SK-N-SH (cell line): ENCODE measurements around the gene TPST2. TPM values are rescaled to one million over a fixed set of nuclear protein-coding genes. Genes with fewer than 3 reads are reported as not detected.

ENCODE experiments used
- CTCF ChIA-PET: fragments of 300-600, 350-600 bp; formaldehyde crosslinking; extraction: SDS; loops from one replicate; lab custom pipeline; 2021; lab: Yijun Ruan, JAX
- POLR2A ChIA-PET: fragments of 350-600 bp; sonication (Branson Sonifier 250); formaldehyde crosslinking; extraction: SDS; loops from one replicate; lab custom pipeline; 2020; ENCODE audit warnings: antibody characterized with exemption, inconsistent platforms; lab: Yijun Ruan, JAX
- DNase-seq: peaks from one replicate; pipeline ENCODE4 v3.0.0; 2012
- H2AFZ ChIP-seq: fragments of 200-600 bp; sonication (generic); 2 replicates; pipeline ENCODE4 v1.8.1; 2016; ENCODE audit warnings: antibody characterized with exemption, mild to moderate bottlenecking, low read depth
- H3F3A ChIP-seq: fragments of 200-600 bp; sonication (generic); replicated peaks from 2 replicates; pipeline ENCODE3; 2016; ENCODE audit warnings: antibody characterized with exemption, mild to moderate bottlenecking; ENCODE audit not compliant: insufficient read depth
- H3K27ac ChIP-seq, 2 experiments: fragments of 200-500 bp in 1 of 2; fragments of 200-600 bp in 1 of 2; sonication (Bioruptor generic) in 1 of 2; sonication (generic), shearing (Covaris generic) in 1 of 2; 2 replicates each; pipeline versions ENCODE4 v1.5.1 to v1.6.1; 2014 to 2016; ENCODE audit warnings: low read depth in 2 of 2, inconsistent platforms in 1 of 2, low read length in 1 of 2, mild to moderate bottlenecking in 1 of 2, mixed read lengths in 1 of 2
- H3K27me3 ChIP-seq: fragments of 200-600 bp; sonication (generic), shearing (Covaris generic); 2 replicates; pipeline ENCODE4 v1.6.1; 2016; ENCODE audit warnings: mixed run types; ENCODE audit not compliant: insufficient read depth
- H3K36me3 ChIP-seq, 2 experiments: fragments of 200-500 bp in 1 of 2; fragments of 200-600 bp in 1 of 2; sonication (Bioruptor generic) in 1 of 2; sonication (generic) in 1 of 2; replicated peaks in 1 of 2; 2 replicates each; pipeline versions ENCODE3 to v1.5.1; 2014 to 2016; ENCODE audit warnings: low read length in 1 of 2, mild to moderate bottlenecking in 1 of 2; ENCODE audit not compliant: insufficient read depth in 2 of 2, control insufficient read depth in 1 of 2
- H3K4me1 ChIP-seq, 2 experiments: fragments of 200-500 bp in 1 of 2; fragments of 200-600 bp in 1 of 2; sonication (Bioruptor generic) in 1 of 2; sonication (generic), shearing (Covaris generic) in 1 of 2; 2 replicates each; pipeline versions ENCODE4 v1.5.1 to v1.6.1; 2014 to 2016; ENCODE audit warnings: low read depth in 1 of 2, low read length in 1 of 2, mixed run types in 1 of 2; ENCODE audit not compliant: insufficient read depth in 2 of 2, control insufficient read depth in 1 of 2
- H3K4me2 ChIP-seq: fragments of 200-600 bp; sonication (generic), shearing (Covaris generic); 2 replicates; pipeline ENCODE4 v1.6.1; 2017; ENCODE audit warnings: mixed run types
- H3K4me3 ChIP-seq, 2 experiments: fragments of 200-500 bp in 1 of 2; fragments of 200-600 bp in 1 of 2; sonication (Bioruptor generic) in 1 of 2; sonication (generic), shearing (Covaris generic) in 1 of 2; 2 replicates each; pipeline versions ENCODE4 v1.5.1 to v1.8.1; 2014 to 2016; ENCODE audit warnings: low read depth in 2 of 2, inconsistent platforms in 1 of 2, low read length in 1 of 2, mild to moderate bottlenecking in 1 of 2, mixed read lengths in 1 of 2, moderate library complexity in 1 of 2
- H3K79me2 ChIP-seq: fragments of 200-600 bp; sonication (generic); 2 replicates; pipeline ENCODE4 v1.8.1; 2017; ENCODE audit warnings: mild to moderate bottlenecking; ENCODE audit not compliant: insufficient read depth
- H3K9ac ChIP-seq: fragments of 200-600 bp; sonication (generic); 2 replicates; pipeline ENCODE4 v1.6.1; 2017; ENCODE audit warnings: mixed run types
- H3K9me2 ChIP-seq: fragments of 200-600 bp; sonication (generic); 2 replicates; pipeline ENCODE4 v1.6.1; 2017; ENCODE audit warnings: mixed run types
- H3K9me3 ChIP-seq: fragments of 200-600 bp; sonication (generic); 2 replicates; pipeline ENCODE4 v1.6.1; 2017; ENCODE audit warnings: mixed run types, mild to moderate bottlenecking, moderate library complexity
- H4K20me1 ChIP-seq: fragments of 200-600 bp; sonication (generic); 2 replicates; pipeline ENCODE4 v1.6.1; 2017; ENCODE audit warnings: mild to moderate bottlenecking, mixed run types; ENCODE audit not compliant: insufficient read depth
- CHD2 ChIP-seq: fragments of 150-350 bp; IDR thresholded peaks from 2 replicates; pipeline ENCODE4 v1.6.1; 2018; ENCODE audit warnings: low read length; ENCODE audit not compliant: partially characterized antibody
- CTCF ChIP-seq: fragments of 200-600 bp; sonication (generic); IDR thresholded peaks from 2 replicates; pipeline ENCODE4 v1.6.1; 2017; ENCODE audit warnings: antibody characterized with exemption, mild to moderate bottlenecking, moderate library complexity
- FOXJ3 ChIP-seq: sonication (generic); formaldehyde crosslinking; IDR thresholded peaks from 2 replicates; pipeline ENCODE4 v1.5.1; 2020; ENCODE audit warnings: mild to moderate bottlenecking, missing genetic modification reagents
- GABPA ChIP-seq: IDR thresholded peaks from 2 replicates; pipeline ENCODE4 v1.4.0; 2012; ENCODE audit warnings: low read depth, mild to moderate bottlenecking
- IRF3 ChIP-seq: fragments of 150-350 bp; IDR thresholded peaks from 2 replicates; pipeline ENCODE4 v1.6.1; 2016; ENCODE audit warnings: mild to moderate bottlenecking, low read depth, low read length
- MEF2A ChIP-seq: IDR thresholded peaks from 2 replicates; pipeline ENCODE4 v1.4.0; 2012; ENCODE audit warnings: low read depth, borderline replicate concordance
- PBX3 ChIP-seq: IDR thresholded peaks from 2 replicates; pipeline ENCODE4; 2012
- RCOR1 ChIP-seq: fragments of 150-350 bp; IDR thresholded peaks from 2 replicates; pipeline ENCODE4 v1.6.1; 2017; ENCODE audit warnings: antibody characterized with exemption, low read length
- REST ChIP-seq: IDR thresholded peaks from 2 replicates; pipeline ENCODE4 v1.6.1; 2012; ENCODE audit warnings: mild to moderate bottlenecking, low read depth, low read length, moderate library complexity
- RXRA ChIP-seq: IDR thresholded peaks from 2 replicates; pipeline ENCODE4 v1.4.0; 2012; ENCODE audit warnings: low read depth, mild to moderate bottlenecking, borderline replicate concordance
- TCF12 ChIP-seq: IDR thresholded peaks from 2 replicates; pipeline ENCODE4 v1.4.0; 2012
- WGBS: methylation state at CpG from one replicate; pipeline ENCODE4 v1.1.6; 2017; ENCODE audit warnings: low lambda C conversion rate; 5-methylcytosine and 5-hydroxymethylcytosine counted together
- polyA plus RNA-seq, 3 experiments: library from polyadenylated mRNA; depleted of rRNA; stranded (reverse); fragments of >200 nt; gene quantifications; 2 replicates each; pipeline ENCODE4 v1.2.3, GENCODE V29; 2012

The TPST2 gene
- polyA plus RNA-seq, 1 of the 3 experiments (the other 2 are of a cell fraction): 58.4 TPM

- H3K27ac ChIP-seq: no peak overlapping the region
- H3F3A ChIP-seq: peaks cover 7% of the 10 kb centered on the region
- H3K4me1 ChIP-seq: peaks cover 0 to 4% of the 10 kb centered on the region in 2 experiments; a peak in 1 of 4 replicates
- no peaks in the 10 kb centered on the region for H4K20me1 ChIP-seq
- no peaks in the 10 kb centered on the region for H3K27me3 ChIP-seq
- H3K4me2 ChIP-seq: no peak overlapping the region
- no peak for DNase-seq
- TF ChIP-seq CTCF (no peak), CHD2 (no peak), IRF3 (no peak), TCF12 (no peak), PBX3 (no peak), REST (no peak), GABPA (no peak), MEF2A (no peak), FOXJ3 (no peak), RCOR1 (no peak), RXRA (no peak)
- no peaks in the 10 kb centered on the region for H3K79me2 ChIP-seq
- no peaks in the 10 kb centered on the region for H3K9me3 ChIP-seq
- CTCF ChIA-PET: no interaction called here
- H3K4me3 ChIP-seq: no peak overlapping the region
- no peak overlapping the region for H3K9ac ChIP-seq
- WGBS: 88% methylated on average over 1 of the region's 1 CpG
- no peaks in the 10 kb centered on the region for H3K9me2 ChIP-seq
- POLR2A ChIA-PET: no interaction called here
- no peaks in the 10 kb centered on the region for H3K36me3 ChIP-seq
- no peak overlapping the region for H2AFZ ChIP-seq
Observed at GRCh38 chr22:26604368-26604767, 14.4 kb upstream of the TPST2 start.
